T-cell (primary cell): ENCODE results near the gene CARF. TPM values are rescaled to one million over a fixed set of nuclear protein-coding genes. Genes with fewer than 3 reads are reported as not detected.
"Not testable (repeated sequence)": the region's sequence is repeated elsewhere in the genome, so short reads cannot be mapped to it uniquely, and the experiment has no call there.

Experiments used
- ATAC-seq, 4 experiments: fragments of 200-7000 bp in 3 of 4; fragments of 150-1000 bp in 1 of 4; cut with Tn5 transposase; replicated peaks in 1 of 4; 1 replicate in 3 of 4; 2 replicates in 1 of 4; pipeline ENCODE4 v1.10.0; 2021; ENCODE audit warnings: moderate library complexity in 3 of 4, mild to moderate bottlenecking in 2 of 4, moderate number of reproducible peaks in 1 of 4
- CTCF ChIA-PET, 2 donors: fragments of 300-600 bp; sonication (Branson Sonifier 250); formaldehyde crosslinking; loops; one replicate each; lab custom pipeline; 2022; ENCODE audit warnings: antibody characterized with exemption in 2 of 2; lab: Charles Lee
- POLR2A ChIA-PET, 2 donors: fragments of 300-600 bp; sonication (Branson Sonifier 250); formaldehyde crosslinking; loops; one replicate each; lab custom pipeline; 2022; ENCODE audit warnings: antibody characterized with exemption in 2 of 2; lab: Charles Lee
- DNase-seq, 35 experiments: peaks; one replicate each; pipeline versions ENCODE4 v3.0.0 to v3.0.0-alpha.2; 2013 to 2023
- H3K27ac ChIP-seq: one replicate; pipeline ENCODE4 v1.5.1; 2013; ENCODE audit warnings: low read length
- H3K27me3 ChIP-seq, 2 experiments: replicated peaks in 1 of 2; 1 replicate in 1 of 2; 2 replicates in 1 of 2; pipeline versions ENCODE4 v1.6.1 to v1.7.0; 2013; ENCODE audit warnings: low read length in 1 of 2, mixed read lengths in 1 of 2; ENCODE audit not compliant: control insufficient read depth in 2 of 2, insufficient read depth in 2 of 2; ENCODE audit errors: extremely low read depth in 1 of 2
- H3K36me3 ChIP-seq, 2 donors: 1 replicate in 1 of 2; 2 replicates in 1 of 2; pipeline versions ENCODE4 v1.6.1 to v1.7.0; 2013; ENCODE audit warnings: low read length in 1 of 2; ENCODE audit not compliant: control insufficient read depth in 2 of 2, insufficient read depth in 1 of 2; ENCODE audit errors: extremely low read depth in 1 of 2
- H3K4me1 ChIP-seq, 2 experiments: 1 replicate in 1 of 2; 2 replicates in 1 of 2; pipeline versions ENCODE4 v1.6.1 to v1.7.0; 2013; ENCODE audit warnings: low read length in 2 of 2, mixed read lengths in 1 of 2; ENCODE audit not compliant: insufficient read depth in 2 of 2, control insufficient read depth in 1 of 2; ENCODE audit errors: extremely low read depth in 1 of 2
- H3K4me3 ChIP-seq, 2 donors: 1 replicate in 1 of 2; 2 replicates in 1 of 2; pipeline versions ENCODE4 v1.5.1 to v1.7.0; 2013; ENCODE audit warnings: mild to moderate bottlenecking in 2 of 2, low read length in 1 of 2, moderate library complexity in 1 of 2; ENCODE audit not compliant: control insufficient read depth in 1 of 2; ENCODE audit errors: extremely low read depth in 1 of 2
- H3K9me3 ChIP-seq: 2 replicates; pipeline ENCODE4 v1.7.0; 2013
- H3K27ac Mint-ChIP-seq, 2 donors: one replicate each; pipeline ENCODE4 v1.8.0; 2020 to 2021; ENCODE audit warnings: mild to moderate bottlenecking in 2 of 2, mixed read lengths in 2 of 2
- H3K27me3 Mint-ChIP-seq, 2 donors: one replicate each; pipeline ENCODE4 v1.8.0; 2021 to 2022; ENCODE audit warnings: mixed read lengths in 2 of 2
- H3K36me3 Mint-ChIP-seq: one replicate; pipeline ENCODE4 v1.8.0; 2021; ENCODE audit warnings: mixed read lengths
- H3K4me1 Mint-ChIP-seq, 3 donors: one replicate each; pipeline ENCODE4 v1.8.0; 2020 to 2022; ENCODE audit warnings: mixed read lengths in 3 of 3, mild to moderate bottlenecking in 1 of 3
- H3K4me3 Mint-ChIP-seq, 3 donors: one replicate each; pipeline ENCODE4 v1.8.0; 2020 to 2022; ENCODE audit warnings: mild to moderate bottlenecking in 3 of 3, mixed read lengths in 3 of 3, moderate library complexity in 3 of 3
- H3K9me3 Mint-ChIP-seq, 3 donors: one replicate each; pipeline ENCODE4 v1.8.0; 2020 to 2022; ENCODE audit warnings: mixed read lengths in 3 of 3
- WGBS: methylation state at CpG from one replicate; pipeline ENCODE4 v1.1.5; 2013; ENCODE audit warnings: missing lambda C conversion rate; ENCODE audit not compliant: insufficient coverage; 5-methylcytosine and 5-hydroxymethylcytosine counted together
- total RNA-seq, 35 experiments: library from RNA in 6 of 35; stranded (reverse) in 6 of 35; fragments of 120-200 nt in 1 of 35; gene quantifications; one replicate each; pipeline versions ENCODE4 v1.2.1 to v1.2.4 and lab custom pipeline; 2013 to 2026

The CARF gene
- total RNA-seq, 5 donors from 2014 or later (not counting 1 experiment from before 2014, with no cell fraction given) = 13.3 to 20.9 (median 17.0) TPM

DNA sequence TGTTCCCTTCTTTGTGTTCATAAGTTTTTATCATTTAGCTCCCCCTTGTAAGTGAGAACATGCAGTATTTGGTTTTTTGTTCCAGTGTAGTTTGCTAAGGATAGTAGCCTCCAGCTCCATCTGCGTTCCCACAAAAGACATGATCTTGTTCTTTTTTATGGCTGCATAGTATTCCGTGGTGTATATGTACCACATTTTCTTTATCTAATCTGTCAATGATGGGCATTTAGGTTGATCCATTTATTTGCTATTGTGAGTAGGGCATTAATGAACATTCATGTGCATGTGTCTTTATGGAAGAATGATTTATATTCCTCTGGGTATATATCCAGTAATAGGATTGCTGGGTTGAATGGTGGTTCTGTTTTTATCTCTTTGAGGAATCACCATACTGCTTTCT lies 33.4 kb downstream of the CARF start:
- H3K27me3 Mint-ChIP-seq = no peaks in the 10 kb centered on the region
- POLR2A ChIA-PET = no interaction called here
- peaks cover 0 to 4% of the 10 kb centered on the region in 2 donors for H3K36me3 ChIP-seq
- H3K27ac ChIP-seq = no peak overlapping the region
- H3K9me3 Mint-ChIP-seq = peaks cover 7 to 27% (median 8%) of the 10 kb centered on the region in 3 donors
- H3K4me1 Mint-ChIP-seq = peaks cover 0 to 4% (median 0%) of the 10 kb centered on the region in 3 donors
- H3K9me3 ChIP-seq = no peaks in the 10 kb centered on the region
- no peaks in the 10 kb centered on the region for H3K4me1 ChIP-seq
- CTCF ChIA-PET = no interaction called here
- H3K4me3 Mint-ChIP-seq = no peak overlapping the region
- no peak overlapping the region for H3K4me3 ChIP-seq
- H3K27ac Mint-ChIP-seq = no peak overlapping the region
- H3K27me3 ChIP-seq = no peaks in the 10 kb centered on the region
- 100% methylated on average over 1 of the region's 2 CpGs for WGBS
- peaks cover 56% of the 10 kb centered on the region for H3K36me3 Mint-ChIP-seq
- ATAC-seq = no peak
- no peak for DNase-seq

DNA sequence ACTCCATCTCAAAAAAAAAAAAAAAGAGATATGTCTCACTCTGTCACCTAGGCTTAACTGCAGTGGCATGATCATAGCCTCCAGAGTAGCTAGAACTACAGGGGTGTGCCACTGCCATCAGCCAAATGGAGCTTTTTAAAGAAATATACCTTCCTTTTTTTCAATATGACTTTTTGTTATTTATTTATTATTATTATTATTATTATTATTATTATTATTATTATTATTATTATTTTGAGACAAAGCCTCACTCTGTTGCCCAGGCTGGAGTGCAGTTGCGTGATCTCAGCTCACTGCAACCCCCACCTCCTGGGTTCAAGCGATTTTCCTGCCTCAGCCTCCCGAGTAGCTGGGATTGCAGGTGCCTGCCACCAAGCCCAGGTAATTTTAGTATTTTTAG lies 37.3 kb downstream of the CARF start:
- not testable (repeated sequence) for ATAC-seq

DNA sequence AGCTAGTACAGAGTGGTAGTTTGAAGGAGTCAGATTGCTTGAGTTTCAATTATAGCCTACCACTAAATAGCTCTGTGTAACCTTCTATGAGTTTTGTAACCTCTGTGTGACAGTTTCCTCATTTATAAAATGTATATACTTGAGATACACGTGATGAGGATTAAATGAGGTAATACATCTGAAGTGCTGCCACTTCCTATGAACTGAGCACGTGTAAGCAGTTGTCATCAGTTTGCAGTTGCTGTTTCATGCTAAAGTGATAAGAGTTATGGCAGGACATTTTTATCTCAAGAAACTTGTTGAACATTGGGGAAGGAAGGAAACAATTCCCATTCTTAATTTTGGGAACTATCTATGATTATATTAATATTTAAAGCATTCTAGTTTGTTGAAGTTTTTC lies 38.5 kb downstream of the CARF start:
- H3K4me1 ChIP-seq = no peaks in the 10 kb centered on the region
- H3K4me3 ChIP-seq = no peak overlapping the region
- ChIA-PET POLR2A (no interaction called here), CTCF (no interaction called here)
- no peak overlapping the region for H3K27ac ChIP-seq
- ATAC-seq (no peak), DNase-seq (no peak)
- WGBS = 80% methylated on average over 1 of the region's 2 CpGs
- peaks cover 0 to 3% (median 0%) of the 10 kb centered on the region in 3 donors for H3K4me1 Mint-ChIP-seq
- peaks cover 1 to 20% (median 5%) of the 10 kb centered on the region in 3 donors for H3K9me3 Mint-ChIP-seq
- no peaks in the 10 kb centered on the region for H3K27me3 Mint-ChIP-seq
- H3K36me3 Mint-ChIP-seq = peaks cover 52% of the 10 kb centered on the region
- peaks cover 0 to 7% of the 10 kb centered on the region in 2 donors for H3K36me3 ChIP-seq
- no peak overlapping the region for H3K4me3 Mint-ChIP-seq
- H3K27me3 ChIP-seq = no peaks in the 10 kb centered on the region
- no peaks in the 10 kb centered on the region for H3K9me3 ChIP-seq
- no peak overlapping the region for H3K27ac Mint-ChIP-seq

More for the DNA sequence above, 37.3 kb downstream of the CARF start:
- H3K4me3 Mint-ChIP-seq, H3K27me3 ChIP-seq, H3K9me3 ChIP-seq, CTCF ChIA-PET, DNase-seq, H3K4me1 Mint-ChIP-seq, H3K27ac Mint-ChIP-seq, H3K4me1 ChIP-seq, H3K27me3 Mint-ChIP-seq, POLR2A ChIA-PET, H3K4me3 ChIP-seq, H3K27ac ChIP-seq: not testable (repeated sequence)
- WGBS = no CpG with 5 or more reads among the region's 3 CpGs
- H3K9me3 Mint-ChIP-seq = peaks cover 7 to 27% (median 8%) of the 10 kb centered on the region in 3 donors
- H3K36me3 ChIP-seq = peaks cover 0 to 11% of the 10 kb centered on the region in 2 donors
- peaks cover 61% of the 10 kb centered on the region for H3K36me3 Mint-ChIP-seq

DNA sequence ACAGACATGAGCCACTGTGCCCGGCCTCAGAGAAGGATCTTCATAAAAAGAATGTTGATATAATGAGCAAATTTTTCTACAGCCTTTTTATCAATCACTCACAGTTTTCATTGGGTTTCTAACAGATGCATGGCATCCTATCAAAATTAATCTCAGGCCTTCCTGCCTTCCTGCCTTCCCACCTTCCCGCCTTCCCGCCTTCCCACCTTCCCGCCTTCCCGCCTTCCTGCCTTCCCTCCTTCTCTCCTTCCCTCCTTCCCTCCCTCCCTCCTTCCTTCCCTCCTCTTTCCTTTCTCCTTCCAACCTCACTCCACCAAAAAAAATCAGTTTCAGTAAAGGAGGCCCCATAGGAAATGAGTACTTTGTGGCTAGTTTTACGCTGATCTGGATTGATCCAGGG lies 48.4 kb downstream of the CARF start:
- Mint-ChIP-seq H3K27me3 (no peaks in the 10 kb centered on the region), H3K36me3 (peaks cover 43% of the 10 kb centered on the region), H3K27ac (no peak overlapping the region), H3K4me3 (no peak overlapping the region), H3K4me1 (no peaks in the 10 kb centered on the region), H3K9me3 (no peaks in the 10 kb centered on the region)
- CTCF ChIA-PET = no interaction called here
- Histone ChIP-seq H3K27ac (no peak overlapping the region), H3K36me3 (peaks cover 4 to 12% of the 10 kb centered on the region in 2 donors), H3K4me3 (no peak overlapping the region), H3K9me3 (no peaks in the 10 kb centered on the region), H3K4me1 (no peaks in the 10 kb centered on the region), H3K27me3 (no peaks in the 10 kb centered on the region)
- whole genome bisulfite sequencing = 94% methylated on average over 3 of the region's 6 CpGs
- DNase-seq (no peak), ATAC-seq (no peak)
- POLR2A ChIA-PET = no interaction called here

DNA sequence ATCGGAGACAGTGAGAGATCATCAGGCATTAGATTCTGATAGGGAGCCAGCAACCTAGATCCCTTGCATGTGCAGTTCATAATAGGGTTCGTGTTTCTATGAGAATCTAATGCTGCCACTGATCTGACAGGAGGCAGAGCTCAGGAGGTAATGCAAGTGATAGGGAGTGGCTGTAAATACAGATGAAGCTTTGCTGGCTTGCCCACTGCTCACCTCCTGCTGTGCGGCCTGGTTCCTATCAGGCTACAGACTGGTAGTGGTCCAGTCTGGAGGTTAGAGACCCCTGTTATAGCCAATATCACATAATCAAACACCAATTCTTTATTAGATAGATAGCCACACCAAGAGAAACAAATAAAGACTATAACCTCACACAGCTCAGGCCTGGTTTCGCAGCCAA lies 51.6 kb downstream of the CARF start:
- DNase-seq (no peak), ATAC-seq (no peak)
- CTCF ChIA-PET = no interaction called here
- Mint-ChIP-seq H3K36me3 (peaks cover 29% of the 10 kb centered on the region), H3K9me3 (no peaks in the 10 kb centered on the region), H3K4me3 (no peak overlapping the region), H3K4me1 (no peaks in the 10 kb centered on the region), H3K27ac (no peak overlapping the region), H3K27me3 (no peaks in the 10 kb centered on the region)
- Histone ChIP-seq H3K27me3 (no peaks in the 10 kb centered on the region), H3K4me1 (no peaks in the 10 kb centered on the region), H3K9me3 (no peaks in the 10 kb centered on the region), H3K27ac (no peak overlapping the region), H3K36me3 (peaks cover 4% of the 10 kb centered on the region in 2 donors), H3K4me3 (no peak overlapping the region)
- 97% methylated on average over 3 of the region's 4 CpGs for WGBS
- POLR2A ChIA-PET = no interaction called here

DNA sequence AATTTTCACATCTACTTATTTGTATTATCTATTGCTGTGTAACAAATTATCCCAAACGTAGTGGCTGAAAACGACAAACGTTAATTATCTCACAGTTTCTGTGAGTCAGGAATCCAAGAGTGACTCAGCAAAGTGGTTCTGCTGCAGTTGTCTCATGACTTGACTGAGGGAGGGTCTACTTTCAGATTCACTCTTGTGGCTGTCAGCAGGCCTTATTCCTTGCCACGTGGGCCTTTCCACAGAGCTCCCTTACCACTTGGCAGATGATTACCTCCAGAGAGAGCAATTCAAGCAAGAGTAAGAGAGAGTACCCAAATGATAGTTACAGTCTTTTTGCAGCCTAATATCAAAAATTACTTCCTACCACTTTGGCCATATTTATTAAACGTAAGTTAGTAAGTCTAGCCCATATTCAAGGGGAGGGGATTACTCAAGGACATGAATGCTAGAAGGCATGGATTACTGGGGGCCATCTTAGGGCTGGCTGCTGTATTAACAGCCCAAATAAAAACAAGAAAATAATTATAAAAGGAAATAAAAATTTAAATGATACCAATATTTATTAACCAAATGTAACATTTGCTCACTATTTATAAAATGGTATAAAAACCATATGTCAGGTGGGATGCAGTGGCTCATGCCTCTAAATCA lies 53.9 kb downstream of the CARF start:
- no peak overlapping the region for H3K4me3 ChIP-seq
- peaks cover 22% of the 10 kb centered on the region for H3K36me3 Mint-ChIP-seq
- no peaks in the 10 kb centered on the region for H3K27me3 Mint-ChIP-seq
- ChIA-PET POLR2A (interaction anchor here in 1 of 2 donors (0.5 kb wide), 1 partner anchor 153 kb away, joined by 3 read pairs; no protein-coding TSS in a partner anchor), CTCF (interaction anchor here in 1 of 2 donors (0.7 kb wide), 1 partner anchor 19 kb away, joined by 4 read pairs; no protein-coding TSS in a partner anchor)
- H3K9me3 Mint-ChIP-seq = no peaks in the 10 kb centered on the region
- no peaks in the 10 kb centered on the region for H3K4me1 Mint-ChIP-seq
- H3K9me3 ChIP-seq = no peaks in the 10 kb centered on the region
- no peak overlapping the region for H3K27ac Mint-ChIP-seq
- WGBS = 38% methylated on average over 2 of the region's 5 CpGs
- no peaks in the 10 kb centered on the region for H3K4me1 ChIP-seq
- ATAC-seq (no peak), DNase-seq (no peak)
- H3K27me3 ChIP-seq = no peaks in the 10 kb centered on the region
- no peak overlapping the region for H3K4me3 Mint-ChIP-seq
- H3K27ac ChIP-seq = no peak overlapping the region
- H3K36me3 ChIP-seq = peaks cover 0 to 2% of the 10 kb centered on the region in 2 donors
